Measurements from ENCODE around the gene KCNH1.

Gene KCNH1

DNA sequence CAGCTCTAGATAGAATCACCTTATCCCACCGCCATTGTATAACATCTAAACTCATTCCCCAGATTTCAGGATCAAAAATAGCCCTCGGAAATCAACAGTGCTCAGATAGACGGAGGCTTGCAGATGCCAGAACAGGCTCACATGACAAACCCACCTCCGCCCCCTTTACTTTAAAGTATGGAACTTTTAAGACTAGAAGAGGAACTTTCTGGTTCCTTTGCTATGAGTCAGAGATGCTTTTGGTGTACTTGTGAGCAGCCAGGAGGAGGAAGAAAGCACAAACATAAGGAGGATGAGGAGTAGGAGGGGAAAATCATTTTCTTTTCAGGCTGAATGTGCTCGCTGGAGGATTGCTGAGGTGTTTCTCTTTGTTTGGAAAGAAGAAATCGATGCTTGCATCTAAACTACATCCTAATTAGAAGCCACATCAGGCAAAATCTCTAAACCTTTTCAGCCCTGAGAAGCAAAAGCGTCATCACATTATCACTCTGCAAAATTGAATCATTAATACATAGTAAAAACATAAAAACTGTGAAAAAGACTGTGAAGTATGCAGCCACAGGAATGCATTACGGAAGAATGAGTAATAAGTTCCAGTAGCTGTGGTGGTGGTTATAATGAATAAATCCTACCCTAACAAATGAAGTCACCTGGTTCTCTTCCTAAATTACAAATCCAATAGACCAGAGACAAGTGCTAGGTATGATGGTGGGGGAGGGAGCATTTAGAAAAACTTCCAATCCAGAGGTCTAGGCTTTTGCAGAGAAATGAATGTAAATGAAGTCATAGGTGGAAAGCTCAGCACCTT lies 251.3 kb downstream of the KCNH1 start:
- DNase-seq (ENCODE audit: low read depth, low spot score), result no peak

- no peak for DNase-seq (ENCODE audit: low read depth, low spot score)
These were observed 255.4 kb downstream of the KCNH1 start for GRCh38 chr1:210878564-210878963.

DNA sequence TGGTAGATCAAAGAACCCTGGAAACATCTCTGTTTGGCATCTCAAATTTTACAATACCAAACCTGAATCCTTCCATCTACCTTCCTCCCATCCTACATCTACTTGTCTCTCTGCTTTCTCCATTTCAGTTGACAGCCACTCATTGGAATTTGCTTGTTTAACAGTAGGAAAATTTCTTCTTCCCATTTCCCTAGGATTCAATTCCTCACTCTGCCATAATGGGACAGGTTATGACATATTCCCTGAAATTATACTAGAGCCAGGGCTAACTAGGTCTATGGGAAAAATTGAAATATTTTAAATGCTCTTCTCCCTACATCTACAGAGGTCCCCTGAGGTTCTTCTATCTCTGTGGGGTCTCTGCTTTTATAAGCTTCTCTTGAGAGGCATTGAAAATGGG lies 257.7 kb downstream of the KCNH1 start:
- DNase-seq (ENCODE audit: low read depth, low spot score), result no peak

DNA sequence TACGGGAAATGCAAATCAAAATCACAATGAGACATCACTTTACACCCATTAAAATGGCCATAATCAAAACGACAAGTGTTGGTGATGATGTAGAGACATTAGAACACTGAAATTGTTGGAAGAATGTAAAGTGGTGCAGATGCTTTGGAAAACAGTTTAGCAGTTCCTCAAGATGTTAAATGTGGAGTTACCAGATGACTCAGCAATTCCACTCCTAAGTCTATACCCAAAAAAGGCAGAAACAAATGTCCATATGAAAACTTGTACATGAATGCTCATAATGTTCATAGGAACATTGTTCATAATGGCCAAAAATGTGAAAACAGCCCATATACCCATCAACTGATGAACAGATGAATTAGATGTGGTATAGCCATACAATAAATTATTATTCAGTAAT lies 267.4 kb downstream of the KCNH1 start:
- no peak for DNase-seq (ENCODE audit: low read depth, low spot score)

DNA sequence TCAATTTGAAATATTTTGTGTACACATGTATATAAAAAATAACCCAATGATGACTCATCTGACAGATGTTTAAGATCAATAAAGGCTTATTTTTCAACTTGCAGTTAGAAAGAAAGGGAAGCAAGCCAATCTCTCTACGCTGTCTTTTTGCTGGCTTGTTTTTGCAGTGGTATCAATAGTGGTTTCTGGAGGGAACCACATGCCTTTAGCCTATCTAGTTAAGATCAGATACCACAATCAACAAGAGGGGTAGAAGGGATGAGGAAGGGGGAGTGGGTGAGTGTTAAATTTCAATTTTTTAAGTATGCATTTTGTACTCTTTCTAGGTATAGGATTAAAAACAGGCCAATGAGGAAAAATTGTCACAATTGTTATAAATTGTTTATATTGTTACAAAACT lies 276.2 kb downstream of the KCNH1 start:
- DNase-seq (ENCODE audit: low read depth, low spot score), result no peak

GRCh38 chr1:210857146-210857663 lies 276.7 kb downstream of the KCNH1 start:
- no peak for DNase-seq (ENCODE audit: low read depth, low spot score)

DNA sequence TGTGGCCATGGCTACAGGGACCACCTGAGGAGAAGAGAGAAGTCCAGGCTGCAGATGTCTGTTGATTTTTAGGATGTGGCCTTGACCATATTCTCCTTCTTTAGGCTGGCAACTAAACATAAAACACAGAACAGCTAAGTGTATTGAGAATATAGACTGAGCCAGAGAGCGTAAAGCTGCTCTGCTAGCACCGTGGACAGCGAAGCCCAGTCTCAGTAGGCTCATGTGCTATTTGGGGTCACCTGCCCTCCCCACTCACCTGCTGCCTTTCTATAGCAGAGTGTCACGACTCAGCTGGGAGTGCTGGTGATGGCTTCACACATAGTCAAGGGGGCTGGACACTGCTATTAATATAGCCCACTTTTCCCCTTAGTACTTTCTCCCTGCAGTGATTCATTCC lies 278.5 kb downstream of the KCNH1 start:
- DNase-seq (ENCODE audit: low read depth, low spot score), result no peak

DNA sequence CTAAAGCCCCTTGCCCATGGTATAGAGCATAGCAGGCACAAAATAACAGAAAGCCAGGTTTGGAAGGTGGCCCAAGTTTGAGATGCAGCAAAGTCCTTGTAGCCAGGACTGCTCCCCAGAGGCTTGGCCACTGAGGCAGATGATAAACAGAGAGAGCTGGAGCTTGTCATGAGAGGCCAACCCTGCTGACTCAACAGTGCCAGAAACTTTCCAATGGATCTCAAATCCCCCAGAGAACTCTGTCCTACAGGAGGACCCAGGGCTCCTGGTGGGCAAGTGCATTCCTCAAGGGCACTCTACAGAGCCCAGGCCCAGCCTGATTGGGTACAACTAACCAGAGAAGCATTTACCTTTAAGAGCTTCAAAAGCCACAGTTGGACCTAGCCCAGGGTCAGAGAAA lies 280.7 kb downstream of the KCNH1 start:
- no peak for DNase-seq (ENCODE audit: low read depth, low spot score)

- no peak for DNase-seq (ENCODE audit: low read depth, low spot score)
These were observed 283.4 kb downstream of the KCNH1 start for GRCh38 chr1:210850556-210850955.

DNA sequence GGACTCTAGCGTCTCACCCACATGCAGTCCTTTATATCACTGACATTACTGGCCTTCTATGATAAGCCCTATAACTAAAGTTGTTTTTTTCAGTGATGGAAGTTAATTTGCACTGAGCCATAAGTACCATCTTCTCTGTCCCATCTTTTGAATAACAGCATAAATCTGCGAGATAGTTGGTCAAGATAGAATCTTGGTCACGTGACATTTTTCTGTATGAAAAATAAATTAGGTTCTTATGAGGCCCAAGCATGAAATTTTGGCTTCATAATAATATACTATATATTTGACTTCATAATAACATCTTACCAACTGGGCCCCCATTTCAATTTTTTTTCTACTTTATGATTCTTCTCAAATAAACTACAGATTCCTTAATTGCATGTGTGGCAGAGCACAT lies 285.5 kb downstream of the KCNH1 start:
- no peak for DNase-seq (ENCODE audit: low read depth, low spot score)

- DNase-seq (ENCODE audit: low read depth, low spot score), result no peak
These were observed 291.9 kb downstream of the KCNH1 start for GRCh38 chr1:210841926-210842625.

GRCh38 chr1:210830034-210831028 lies 303.6 kb downstream of the KCNH1 start:
- no peak for DNase-seq (ENCODE audit: low read depth, low spot score)

DNA sequence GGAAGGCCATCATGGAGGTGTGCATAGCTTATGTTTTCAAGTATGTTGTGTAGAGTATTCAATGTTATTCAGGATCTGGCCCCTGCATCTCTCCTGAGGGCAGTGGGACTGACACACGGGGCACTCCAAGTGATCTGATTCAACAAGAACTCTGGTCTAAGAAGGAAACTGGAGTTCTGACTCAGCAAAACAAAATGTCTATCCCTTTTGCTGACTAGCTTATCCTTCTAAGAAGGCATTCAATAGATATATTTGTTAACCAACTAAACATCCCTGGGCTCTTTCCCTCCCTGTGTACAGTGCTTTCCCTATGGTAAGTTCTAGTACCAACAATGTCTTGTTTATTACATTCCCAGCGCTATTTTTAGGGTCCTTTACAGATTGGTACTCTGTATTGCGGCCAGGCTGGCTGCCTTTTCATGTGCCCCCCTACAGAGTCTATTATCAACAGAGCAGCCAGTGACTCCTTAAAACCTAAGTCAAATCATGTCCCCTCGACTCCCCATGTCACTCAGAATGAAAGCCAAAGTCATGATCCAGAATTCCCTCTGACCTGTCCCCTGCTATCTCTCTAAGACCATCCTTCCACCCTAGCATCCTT lies 304.9 kb downstream of the KCNH1 start:
- DNase-seq (ENCODE audit: low read depth, low spot score), result no peak

DNA sequence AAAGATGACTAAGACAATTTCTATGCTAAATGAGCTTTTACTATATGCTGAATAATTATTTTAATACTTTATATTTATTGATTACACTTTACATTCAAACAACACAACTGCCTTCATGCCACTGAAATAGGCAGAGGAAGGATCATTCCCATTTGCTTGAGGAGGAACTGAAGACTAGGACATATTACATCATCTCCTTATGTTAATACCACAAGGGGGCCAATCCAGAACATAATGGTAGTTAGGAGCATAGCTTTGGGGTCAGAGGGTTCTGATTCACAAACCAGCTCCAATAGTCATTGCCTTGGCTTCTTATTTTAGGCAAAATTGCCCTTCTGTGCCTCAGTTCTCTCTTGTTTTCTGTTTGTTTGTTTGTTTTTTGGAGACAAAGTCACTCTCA lies 306.5 kb downstream of the KCNH1 start:
- no peak for DNase-seq (ENCODE audit: low read depth, low spot score)

DNA sequence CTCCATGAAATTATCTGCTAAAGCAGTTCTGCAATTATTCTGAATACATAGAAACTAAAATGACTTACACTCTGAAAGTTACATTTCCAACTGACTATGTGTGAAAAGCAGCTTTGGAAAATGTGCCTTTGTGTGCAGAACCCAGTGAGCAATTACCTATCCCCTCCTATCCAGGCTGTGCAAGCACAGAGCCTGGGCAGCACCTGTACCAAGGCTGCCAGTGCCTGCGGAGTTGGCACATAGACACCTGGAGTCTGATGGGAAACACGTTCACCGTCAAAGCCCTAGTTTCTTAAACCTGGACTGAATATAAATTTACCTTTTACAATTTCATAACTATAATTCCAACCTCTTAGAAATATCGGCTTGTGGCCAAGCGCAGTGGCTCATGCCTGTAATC lies 307.3 kb downstream of the KCNH1 start:
- DNase-seq (ENCODE audit: low read depth, low spot score), result no peak

DNA sequence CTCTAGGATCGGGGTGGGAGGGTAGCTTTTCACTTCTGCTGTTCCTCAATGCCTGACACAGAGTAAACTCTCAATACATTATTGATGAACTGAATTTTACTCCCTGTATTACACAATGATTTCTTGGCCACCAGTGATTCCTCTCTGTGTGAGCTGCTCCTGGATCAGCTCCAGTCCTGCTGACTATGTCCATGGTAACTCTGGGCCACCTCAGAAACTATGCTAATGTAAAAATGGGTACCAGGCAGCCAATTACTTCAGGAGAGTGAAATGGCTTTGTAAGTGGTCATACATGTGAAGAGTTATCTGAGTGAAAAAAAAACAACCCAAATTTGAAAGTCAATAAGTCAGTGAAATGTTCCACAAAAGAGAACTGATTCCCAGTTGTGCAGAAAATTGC lies 311.0 kb downstream of the KCNH1 start:
- DNase-seq (ENCODE audit: low read depth, low spot score), result no peak

DNA sequence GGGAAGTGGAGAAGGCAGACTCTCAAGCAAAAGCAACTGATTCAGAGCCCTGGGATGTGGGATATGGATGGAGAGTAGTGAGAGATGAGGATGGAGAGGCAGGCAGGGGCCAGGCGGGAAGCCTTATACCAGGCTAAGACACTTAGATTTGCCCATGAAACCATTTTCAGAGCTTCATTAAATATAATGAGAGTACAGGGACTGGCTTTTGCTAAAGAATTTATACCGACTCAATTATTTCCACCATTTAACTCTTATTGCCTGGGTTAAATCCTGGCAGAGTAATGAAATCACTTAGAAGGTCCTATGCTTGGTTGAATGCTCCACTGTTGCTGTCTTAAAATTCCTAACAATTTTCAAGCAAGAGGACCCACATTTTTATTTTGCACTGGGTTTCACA lies 311.7 kb downstream of the KCNH1 start:
- no peak for DNase-seq (ENCODE audit: low read depth, low spot score)

DNA sequence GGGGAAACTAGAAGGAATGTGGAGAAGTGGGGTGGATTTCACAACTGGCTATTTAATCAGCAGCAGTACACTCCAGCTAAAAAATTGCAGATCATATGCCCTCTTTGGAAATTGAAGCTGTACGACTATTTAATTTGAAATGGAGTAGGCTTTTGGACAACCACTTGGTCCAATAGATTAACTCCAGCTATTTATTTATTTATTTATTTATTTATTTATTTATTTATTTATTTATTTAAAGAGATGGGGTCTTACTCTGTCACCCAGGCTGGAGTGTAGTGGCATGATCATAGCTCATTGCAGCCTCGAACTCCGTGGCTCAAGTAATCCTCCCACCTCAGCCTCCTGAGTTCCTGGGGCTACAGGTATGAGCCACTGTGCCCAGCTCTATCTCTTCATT lies 312.3 kb downstream of the KCNH1 start:
- DNase-seq (ENCODE audit: low read depth, low spot score), result no peak

GRCh38 chr1:210819266-210819665 lies 314.7 kb downstream of the KCNH1 start:
- no peak for DNase-seq (ENCODE audit: low read depth, low spot score)

- DNase-seq (ENCODE audit: low read depth, low spot score), result no peak
These were observed 316.3 kb downstream of the KCNH1 start for GRCh38 chr1:210817385-210818275.
